HG03280 (cell line): ENCODE data around the gene ANKS1B.
"Not testable (repeated sequence)": the region's sequence is repeated elsewhere in the genome, so short reads cannot be mapped to it uniquely, and the experiment has no call there.

Experiments used
- ATAC-seq: cut with Tn5 transposase; IDR thresholded peaks from one replicate; pipeline ENCODE4 v1.9.1; 2021; ENCODE audit warnings: mild to moderate bottlenecking, moderate library complexity; ENCODE audit not compliant: unreplicated experiment

The ANKS1B gene

GRCh38 chr12:98847242-98847641 lies 1137.5 kb downstream of the ANKS1B start:
- no peak for ATAC-seq

DNA sequence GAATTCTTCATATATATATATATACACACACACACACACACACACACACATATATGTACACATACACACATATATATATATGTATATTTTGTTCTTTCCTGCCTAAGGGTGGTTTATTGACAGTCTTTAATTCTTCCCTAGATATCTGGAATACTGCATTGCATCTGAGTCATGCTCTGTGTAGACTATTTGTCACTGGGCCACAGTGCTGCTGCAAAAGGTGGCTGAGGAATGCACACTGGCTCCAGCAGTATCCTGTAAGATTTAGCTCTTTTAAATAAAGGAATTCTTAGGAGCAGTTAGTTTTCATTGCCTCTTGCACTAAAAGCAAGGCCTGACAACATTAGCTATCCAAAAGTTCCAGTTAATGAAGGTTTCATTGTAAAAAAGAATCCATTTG lies 1138.8 kb downstream of the ANKS1B start:
- ATAC-seq, result no peak

GRCh38 chr12:98840325-98840724 lies 1144.4 kb downstream of the ANKS1B start:
- ATAC-seq, result no peak

DNA sequence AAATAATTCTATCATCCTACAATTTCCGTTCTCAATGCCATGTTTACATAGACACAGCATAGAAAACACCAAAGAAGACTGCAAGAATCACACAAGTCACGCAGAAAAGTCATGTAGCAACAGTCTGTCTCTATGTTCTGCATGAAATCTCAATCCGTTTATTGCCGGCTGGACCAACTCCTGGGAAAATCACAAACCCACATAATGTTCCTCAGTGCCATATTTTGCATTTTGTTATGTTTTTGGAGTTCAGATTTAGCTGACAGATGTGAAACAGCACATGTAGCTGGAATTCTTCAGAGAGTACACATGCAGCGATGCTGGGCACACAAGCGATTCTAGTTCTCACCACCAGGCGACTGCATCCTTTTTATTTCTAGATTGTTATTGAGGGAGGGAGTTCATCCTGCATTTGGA lies 1146.5 kb downstream of the ANKS1B start:
- no peak for ATAC-seq

GRCh38 chr12:98837134-98837752 lies 1147.5 kb downstream of the ANKS1B start:
- ATAC-seq, result not testable (repeated sequence)

- ATAC-seq, result no peak
Observed at GRCh38 chr12:98830657-98831056, 1154.1 kb downstream of the ANKS1B start.

- no peak for ATAC-seq
Observed at GRCh38 chr12:98828802-98829600, 1155.7 kb downstream of the ANKS1B start.

- no peak for ATAC-seq
Observed at GRCh38 chr12:98823012-98823411, 1161.7 kb downstream of the ANKS1B start.

- ATAC-seq, result no peak
Observed at GRCh38 chr12:98821866-98822265, 1162.9 kb downstream of the ANKS1B start.

DNA sequence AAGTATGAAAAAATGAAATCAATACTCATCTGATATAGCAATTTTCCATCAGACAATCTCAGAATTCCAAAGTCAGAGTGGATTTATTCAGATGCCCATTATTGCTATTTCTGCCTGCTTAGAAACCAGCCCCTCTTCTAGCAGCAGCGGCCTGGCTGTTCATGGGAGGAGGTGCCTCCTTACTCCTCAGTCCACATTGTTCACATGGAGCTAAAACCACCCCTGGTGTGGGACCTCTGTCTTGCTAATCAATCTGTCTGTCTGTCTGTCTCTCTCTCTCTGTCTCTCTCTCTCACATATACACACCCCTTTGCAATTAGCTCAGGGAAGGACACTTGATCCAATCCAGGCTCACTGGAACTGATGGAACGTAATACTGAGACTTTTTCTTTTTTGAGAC lies 1163.5 kb downstream of the ANKS1B start:
- no peak for ATAC-seq

DNA sequence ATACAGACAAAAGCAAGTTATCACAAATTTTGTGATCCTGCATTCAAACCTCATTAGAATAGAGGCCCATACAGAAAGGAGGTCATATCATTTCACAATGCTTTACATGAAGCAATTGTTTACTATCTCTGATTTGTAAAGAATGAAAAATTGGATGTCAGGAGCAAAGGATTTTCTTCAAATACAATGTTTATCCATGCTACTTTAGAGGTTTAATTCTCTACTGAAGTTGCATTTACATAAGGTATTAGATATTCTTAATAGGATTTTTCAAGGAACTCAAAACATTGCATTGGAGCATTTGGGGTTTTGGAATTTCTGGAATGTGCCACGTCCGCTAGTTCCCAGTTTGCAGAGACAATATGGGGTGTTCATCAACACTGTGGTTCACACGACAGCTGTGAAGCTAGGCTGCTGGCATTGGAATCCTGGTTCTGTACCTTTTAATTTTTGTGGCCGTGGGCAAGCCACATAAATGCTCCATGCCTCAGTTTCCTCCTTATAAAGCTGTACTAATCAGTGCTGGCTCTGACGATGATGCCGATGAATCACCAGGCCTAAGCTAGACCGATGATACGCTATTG lies 1164.8 kb downstream of the ANKS1B start:
- no peak for ATAC-seq

DNA sequence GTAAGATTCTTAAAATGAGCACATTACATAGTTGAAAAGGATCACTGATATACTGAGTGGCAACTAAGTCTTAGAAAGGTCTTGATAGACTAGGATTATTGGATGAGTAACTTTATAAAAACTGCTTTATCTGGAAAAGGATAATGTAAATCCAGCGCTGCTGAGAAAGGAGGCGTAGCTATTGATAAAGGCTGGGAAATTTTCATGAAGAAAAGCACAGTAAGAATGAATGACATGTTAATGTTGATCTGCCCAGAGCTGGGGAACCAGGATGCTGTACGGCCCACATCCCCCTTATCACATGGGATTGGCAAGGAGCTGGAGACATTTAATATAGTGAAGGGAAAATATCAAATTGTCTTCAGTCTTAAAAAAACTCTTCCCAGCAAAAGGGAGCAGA lies 1165.7 kb downstream of the ANKS1B start:
- no peak for ATAC-seq

GRCh38 chr12:98818239-98818638 lies 1166.5 kb downstream of the ANKS1B start:
- no peak for ATAC-seq

- ATAC-seq, result no peak
Observed at GRCh38 chr12:98817742-98818141, 1167.0 kb downstream of the ANKS1B start.

GRCh38 chr12:98816720-98817119 lies 1168.0 kb downstream of the ANKS1B start:
- no peak for ATAC-seq

GRCh38 chr12:98814254-98814653 lies 1170.5 kb downstream of the ANKS1B start:
- ATAC-seq, result no peak

DNA sequence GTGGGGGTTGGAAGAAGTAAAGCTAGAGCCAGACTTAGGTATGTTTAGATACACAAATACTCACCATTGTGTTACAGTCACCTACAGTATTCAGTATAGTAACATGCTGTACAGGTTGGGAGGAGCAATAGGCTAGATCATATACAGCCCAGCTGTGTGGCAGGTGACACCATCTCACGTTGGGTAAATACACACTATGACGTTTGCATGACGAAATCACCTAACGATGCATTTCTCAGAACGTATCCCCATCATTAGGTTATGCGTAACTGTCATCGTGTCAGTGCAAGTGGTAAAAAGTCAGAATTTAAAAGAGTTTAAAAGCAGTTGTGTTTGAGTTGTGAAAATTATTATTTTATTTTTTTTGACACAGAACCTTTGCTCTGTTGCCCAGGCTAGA lies 1172.5 kb downstream of the ANKS1B start:
- ATAC-seq, result no peak

DNA sequence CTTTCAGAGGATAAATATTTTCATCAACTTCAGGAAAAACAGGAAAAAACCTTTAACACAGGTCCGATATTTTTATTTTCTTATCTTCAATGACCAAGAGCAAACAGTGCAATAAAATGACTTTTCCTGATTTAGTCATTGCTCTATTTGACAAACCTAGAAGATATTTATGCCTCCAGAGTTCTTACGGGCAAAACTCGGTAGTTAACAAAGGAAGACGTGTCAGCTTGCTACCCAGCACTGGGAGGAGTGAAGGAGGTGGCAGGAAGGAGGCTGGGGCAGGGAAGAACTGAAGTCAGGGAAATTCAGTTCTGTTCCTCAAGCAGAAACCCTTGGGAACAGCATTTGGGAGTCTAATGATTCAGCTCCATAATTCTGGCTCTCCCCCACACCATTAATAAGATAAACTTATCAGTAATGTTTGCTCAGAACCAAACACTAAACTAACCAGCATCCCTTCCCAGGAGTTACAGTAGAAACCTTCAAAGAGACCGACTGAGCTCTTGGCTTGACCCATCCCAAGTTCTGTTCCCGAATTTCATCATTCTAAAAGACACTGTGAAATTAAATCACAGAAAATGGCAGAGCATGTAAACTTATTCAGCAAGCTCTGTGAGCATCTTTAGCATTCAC lies 1176.4 kb downstream of the ANKS1B start:
- no peak for ATAC-seq

DNA sequence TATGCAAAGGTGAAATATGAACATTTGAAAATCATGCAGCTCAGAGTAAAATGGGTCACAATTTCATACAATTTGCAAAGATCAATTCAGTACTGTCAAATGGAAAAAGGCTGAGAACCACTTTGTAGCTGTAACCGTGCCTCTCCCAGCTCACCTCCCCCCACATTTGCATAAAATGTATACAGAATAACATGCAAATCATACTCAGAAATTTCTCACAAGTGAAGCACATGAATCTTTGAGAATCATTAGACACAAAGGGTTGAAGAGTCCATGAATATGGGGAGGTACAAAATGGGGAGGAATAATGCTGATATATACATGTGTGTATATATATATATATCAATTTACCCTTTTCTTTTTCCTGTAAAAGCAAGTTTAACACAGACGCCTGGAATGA lies 1177.5 kb downstream of the ANKS1B start:
- ATAC-seq, result no peak

GRCh38 chr12:98803468-98804209 lies 1181.1 kb downstream of the ANKS1B start:
- ATAC-seq, result no peak

DNA sequence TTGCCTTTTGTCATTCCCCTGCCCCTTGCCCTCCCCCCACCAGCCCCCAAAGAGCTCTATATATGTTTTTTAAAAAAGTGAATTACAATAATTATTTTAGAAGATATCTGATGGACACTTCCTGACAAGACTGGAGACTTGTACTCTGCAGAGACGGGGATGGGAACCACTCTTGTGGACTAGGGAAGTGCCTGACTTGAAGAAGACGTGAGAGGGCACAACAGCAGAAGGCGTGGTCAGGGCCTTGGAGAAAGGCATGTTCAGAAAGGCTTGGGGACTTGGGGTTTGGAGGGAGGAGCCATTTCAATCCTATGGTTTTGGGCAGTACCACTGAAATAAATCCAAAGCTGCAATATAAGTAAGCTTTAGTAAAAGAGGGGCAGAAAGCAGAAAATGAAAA lies 1184.9 kb downstream of the ANKS1B start:
- ATAC-seq, result no peak
